Mesendoderm (in vitro differentiated cells): ENCODE data around the gene TMEM8B.
A peak's percentile ranks its signal among the peaks of the same experiment; 100 is the strongest.

Experiments
- DNase-seq: peaks from one replicate; pipeline ENCODE4 v3.0.0; 2013
- H2AK5ac ChIP-seq: 2 replicates; pipeline ENCODE4 v1.6.1; 2013; ENCODE audit warnings: low read length, inconsistent platforms
- H2BK120ac ChIP-seq: 2 replicates; pipeline ENCODE4 v1.6.1; 2013; ENCODE audit warnings: low read depth, mild to moderate bottlenecking, low read length, moderate library complexity, mixed read lengths
- H2BK15ac ChIP-seq: replicated peaks from 2 replicates; pipeline ENCODE4 v1.6.1; 2013; ENCODE audit warnings: low read depth, mild to moderate bottlenecking, moderate library complexity
- H2BK5ac ChIP-seq: 2 replicates; pipeline ENCODE4 v1.6.1; 2013; ENCODE audit warnings: low read length, inconsistent platforms
- H3K18ac ChIP-seq: 2 replicates; pipeline ENCODE4 v1.6.1; 2013; ENCODE audit warnings: mild to moderate bottlenecking, low read length, mixed read lengths
- H3K23ac ChIP-seq: one replicate; pipeline ENCODE4 v1.6.1; 2013; ENCODE audit warnings: low read length
- H3K27ac ChIP-seq: 2 replicates; pipeline ENCODE4 v1.5.1; 2013; ENCODE audit warnings: low read depth, mild to moderate bottlenecking, inconsistent platforms, low read length, moderate library complexity
- H3K27me3 ChIP-seq: 2 replicates; pipeline ENCODE4 v1.6.1; 2013; ENCODE audit warnings: low read length, control low read depth, mild to moderate bottlenecking, inconsistent platforms; ENCODE audit not compliant: insufficient read depth, poor library complexity
- H3K36me3 ChIP-seq: 2 replicates; pipeline ENCODE4 v1.6.1; 2013; ENCODE audit warnings: low read length, inconsistent platforms; ENCODE audit not compliant: control insufficient read depth, insufficient read depth
- H3K4ac ChIP-seq: one replicate; pipeline ENCODE4 v1.6.1; 2013; ENCODE audit warnings: low read depth, mild to moderate bottlenecking, low read length, moderate library complexity
- H3K4me1 ChIP-seq: 2 replicates; pipeline ENCODE4 v1.6.1; 2013; ENCODE audit warnings: low read depth, low read length, inconsistent platforms; ENCODE audit not compliant: control insufficient read depth
- H3K4me2 ChIP-seq: 2 replicates; pipeline ENCODE4 v1.6.1; 2013; ENCODE audit warnings: low read length
- H3K4me3 ChIP-seq: 2 replicates; pipeline ENCODE4 v1.5.1; 2013; ENCODE audit warnings: mild to moderate bottlenecking, low read length
- H3K56ac ChIP-seq: one replicate; pipeline ENCODE4 v1.6.1; 2013; ENCODE audit warnings: low read length
- H3K79me1 ChIP-seq: 2 replicates; pipeline ENCODE4 v1.6.1; 2013; ENCODE audit warnings: low read length, inconsistent platforms
- H3K79me2 ChIP-seq: 2 replicates; pipeline ENCODE4 v1.6.1; 2013; ENCODE audit warnings: mild to moderate bottlenecking, low read length; ENCODE audit not compliant: control insufficient read depth, insufficient read depth
- H3K9ac ChIP-seq: 2 replicates; pipeline ENCODE4 v1.6.1; 2013; ENCODE audit warnings: low read length, inconsistent platforms
- H4K5ac ChIP-seq: one replicate; pipeline ENCODE4 v1.6.1; 2013; ENCODE audit warnings: low read length
- H4K8ac ChIP-seq: one replicate; pipeline ENCODE4 v1.6.1; 2013; ENCODE audit warnings: low read depth, mild to moderate bottlenecking, control low read depth, low read length, moderate library complexity
- WGBS: extraction: QIAGEN DNeasy Blood & Tissue Kit; methylation state at CpG from one replicate; pipeline ENCODE4 v1.1.7; 2013; ENCODE audit warnings: low lambda C conversion rate, missing lambda C conversion rate; ENCODE audit not compliant: insufficient coverage; ENCODE audit errors: extremely low coverage; 5-methylcytosine and 5-hydroxymethylcytosine counted together

TMEM8B gene

DNA sequence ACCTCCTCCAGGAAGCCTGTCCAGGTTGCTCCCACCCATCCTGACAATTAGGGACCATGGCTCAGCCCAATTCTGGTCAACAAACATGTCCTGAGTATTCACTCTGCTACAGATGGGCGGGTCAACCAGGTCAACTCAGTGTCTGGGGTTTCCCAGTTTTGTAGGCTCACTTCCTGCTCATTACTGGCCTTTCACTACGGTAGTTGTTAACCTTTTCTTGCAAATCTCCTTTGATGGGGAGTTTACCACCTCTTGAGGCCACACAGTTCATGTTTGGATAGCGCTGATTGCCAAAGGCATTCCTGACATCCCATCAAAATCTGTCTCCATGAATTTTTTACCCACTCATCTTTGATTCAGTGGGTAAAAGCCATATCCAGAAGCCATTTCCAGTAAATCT, 13.8 kb downstream of the TMEM8B start:
- no CpG with 5 or more reads among the region's 3 CpGs for WGBS

DNA sequence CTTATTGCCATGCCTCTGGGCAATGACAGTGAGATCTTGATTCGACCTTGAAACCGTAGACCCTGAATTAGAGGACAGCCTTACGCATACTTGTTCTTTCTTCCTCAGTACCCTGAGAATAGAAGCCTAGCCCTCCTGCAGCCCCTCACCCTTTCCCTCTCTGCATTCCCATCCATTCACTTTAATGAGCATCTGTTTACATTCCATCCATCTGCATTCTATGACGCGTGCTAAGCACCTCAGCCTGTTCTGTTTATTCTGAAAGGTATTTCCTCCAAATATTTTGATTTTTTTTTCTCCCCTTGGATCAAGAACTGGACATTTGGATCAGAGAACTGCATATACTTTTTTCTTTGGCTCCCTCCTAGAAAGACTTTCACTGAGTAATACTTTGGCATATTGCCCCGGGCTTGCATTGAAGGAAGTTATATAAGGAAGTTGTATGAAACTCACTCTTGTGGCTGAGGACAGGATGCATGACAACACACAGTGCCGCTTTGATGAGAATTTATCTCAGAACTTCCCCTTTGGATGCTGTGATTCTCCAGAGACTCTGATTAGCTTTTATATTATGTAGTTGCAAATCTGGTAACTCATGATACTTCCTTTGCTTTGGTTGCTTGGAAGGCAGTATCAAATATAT, 15.7 kb downstream of the TMEM8B start:
- peak; percentile 14 for DNase-seq
- WGBS = no CpG with 5 or more reads among the region's 7 CpGs

More for the DNA sequence above, 13.8 kb downstream of the TMEM8B start:
- no peak overlapping the region for H3K4ac ChIP-seq
- no peak for DNase-seq
- no peaks in the 10 kb centered on the region for H3K79me2 ChIP-seq
- H3K27ac ChIP-seq = no peak overlapping the region
- H3K36me3 ChIP-seq = no peaks in the 10 kb centered on the region
- no peak overlapping the region for H2BK120ac ChIP-seq
- no peaks in the 10 kb centered on the region for H3K79me1 ChIP-seq
- no peaks in the 10 kb centered on the region for H3K27me3 ChIP-seq
- no peak overlapping the region for H2BK15ac ChIP-seq
- H4K8ac ChIP-seq = no peak overlapping the region
- H3K4me3 ChIP-seq = no peak overlapping the region
- no peak overlapping the region for H4K5ac ChIP-seq
- H3K9ac ChIP-seq = no peak overlapping the region
- H3K23ac ChIP-seq = no peak overlapping the region
- H2AK5ac ChIP-seq = no peak overlapping the region
- no peak overlapping the region for H2BK5ac ChIP-seq
- H3K56ac ChIP-seq = no peak overlapping the region
- H3K4me2 ChIP-seq = no peak overlapping the region
- H3K18ac ChIP-seq = no peak overlapping the region
- peaks cover 4% of the 10 kb centered on the region for H3K4me1 ChIP-seq

DNA sequence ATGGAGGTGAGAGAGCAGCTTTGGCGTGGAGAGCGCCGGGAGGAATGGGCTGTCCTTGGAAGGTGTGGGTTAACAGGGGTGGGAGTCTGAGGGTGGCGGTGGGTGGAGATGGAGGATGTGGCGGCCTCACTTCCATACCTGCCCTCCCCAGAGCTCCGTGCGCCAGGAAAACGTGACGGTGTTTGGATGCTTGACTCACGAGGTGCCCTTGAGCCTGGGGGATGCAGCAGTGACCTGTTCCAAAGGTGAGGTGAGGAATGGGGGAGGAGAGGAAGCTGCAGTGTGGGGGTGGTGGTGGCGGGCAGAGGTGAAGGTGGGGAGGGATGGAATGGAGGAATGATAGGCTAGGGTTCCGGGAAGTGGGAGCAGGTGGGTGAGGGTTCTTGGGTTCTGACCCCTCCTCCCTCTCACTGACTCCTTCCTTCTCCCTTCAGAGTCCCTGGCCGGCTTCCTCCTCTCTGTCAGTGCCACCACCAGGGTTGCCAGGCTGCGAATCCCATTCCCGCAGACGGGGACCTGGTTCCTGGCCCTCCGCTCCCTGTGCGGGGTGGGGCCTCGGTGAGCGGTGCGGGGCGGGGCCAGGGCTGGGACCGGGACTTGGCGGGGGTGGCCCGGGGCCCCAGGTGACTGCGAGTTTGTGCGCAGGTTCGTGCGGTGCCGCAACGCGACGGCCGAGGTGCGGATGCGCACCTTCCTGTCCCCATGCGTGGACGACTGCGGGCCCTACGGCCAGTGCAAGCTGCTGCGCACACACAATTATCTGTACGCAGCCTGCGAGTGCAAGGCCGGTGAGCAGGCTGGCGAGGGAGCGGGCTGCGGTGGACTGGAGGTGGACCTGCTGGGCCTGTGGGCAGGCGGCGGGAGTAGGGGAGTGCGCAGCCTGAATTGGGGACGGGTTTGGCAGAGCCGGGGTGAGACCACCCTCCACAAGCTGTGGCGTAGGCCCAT, 17.1 kb downstream of the TMEM8B start:
- Histone ChIP-seq H4K5ac (no peak overlapping the region), H3K4me1 (peaks cover 4% of the 10 kb centered on the region), H2BK120ac (no peak overlapping the region), H3K4me3 (peak overlapping the region; percentile 53), H3K56ac (peak overlapping the region; percentile 86), H3K79me1 (no peaks in the 10 kb centered on the region), H2AK5ac (no peak overlapping the region), H3K27ac (no peak overlapping the region), H4K8ac (no peak overlapping the region), H3K36me3 (no peaks in the 10 kb centered on the region), H2BK15ac (no peak overlapping the region), H3K4ac (no peak overlapping the region), H3K23ac (no peak overlapping the region), H3K9ac (peak overlapping the region; percentile 61), H3K18ac (no peak overlapping the region), H2BK5ac (no peak overlapping the region), H3K79me2 (no peaks in the 10 kb centered on the region), H3K27me3 (no peaks in the 10 kb centered on the region), H3K4me2 (peak overlapping the region; percentile 94)
- no CpG with 5 or more reads among the region's 53 CpGs for WGBS
- peak; percentile 59 for DNase-seq

More for the DNA sequence above, 15.7 kb downstream of the TMEM8B start:
- Histone ChIP-seq H3K27ac (no peak overlapping the region), H3K56ac (no peak overlapping the region), H4K8ac (no peak overlapping the region), H4K5ac (no peak overlapping the region), H3K18ac (no peak overlapping the region), H3K4me2 (no peak overlapping the region), H2BK15ac (no peak overlapping the region), H3K4me1 (peaks cover 4% of the 10 kb centered on the region), H3K36me3 (no peaks in the 10 kb centered on the region), H2AK5ac (no peak overlapping the region), H2BK120ac (no peak overlapping the region), H3K9ac (no peak overlapping the region), H3K4ac (no peak overlapping the region), H3K27me3 (no peaks in the 10 kb centered on the region), H3K79me1 (no peaks in the 10 kb centered on the region), H3K23ac (no peak overlapping the region), H2BK5ac (no peak overlapping the region), H3K4me3 (no peak overlapping the region), H3K79me2 (no peaks in the 10 kb centered on the region)

DNA sequence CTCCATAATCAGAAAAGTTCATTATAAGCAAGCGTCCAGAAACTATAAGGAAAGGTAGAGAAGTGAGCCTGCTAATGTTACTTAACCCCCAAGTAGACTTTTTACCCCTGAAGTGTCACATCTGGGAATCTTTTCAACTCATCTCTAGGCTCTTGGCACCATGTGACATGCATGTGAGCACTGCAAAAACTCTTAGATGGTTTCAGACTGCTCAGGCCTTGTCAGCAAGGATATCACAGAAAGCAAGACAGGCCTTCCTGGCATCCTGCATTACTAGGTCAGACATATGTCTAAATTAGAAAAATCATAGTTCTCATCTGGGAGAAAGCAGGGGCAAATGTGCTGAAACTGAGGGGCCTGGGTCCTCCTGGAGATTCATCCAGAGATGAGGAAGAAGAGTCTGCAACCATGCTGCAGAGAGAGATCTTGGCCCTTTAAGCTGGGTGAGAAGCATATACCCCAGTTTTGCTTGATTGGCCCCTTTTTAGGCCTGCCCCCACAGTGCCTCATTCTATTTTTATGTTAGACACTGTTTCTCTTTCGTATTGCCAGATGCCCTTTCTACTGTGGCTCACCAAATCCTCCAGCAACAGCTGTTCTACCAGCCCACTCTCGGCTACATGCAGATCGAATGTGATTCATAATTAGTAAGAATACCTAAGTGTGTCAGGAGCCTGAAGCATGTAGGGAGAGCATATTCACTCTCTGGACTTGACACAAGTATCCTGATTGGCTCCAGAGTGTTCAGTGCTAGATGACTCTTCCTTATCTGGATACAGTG, 19.0 kb downstream of the TMEM8B start:
- peaks cover 4% of the 10 kb centered on the region for H3K4me1 ChIP-seq
- no CpG with 5 or more reads among the region's 4 CpGs for WGBS
- H3K79me1 ChIP-seq = no peaks in the 10 kb centered on the region
- H3K23ac ChIP-seq = no peak overlapping the region
- no peak overlapping the region for H3K4ac ChIP-seq
- no peaks in the 10 kb centered on the region for H3K36me3 ChIP-seq
- H4K8ac ChIP-seq = no peak overlapping the region
- no peak overlapping the region for H2BK15ac ChIP-seq
- no peak overlapping the region for H3K9ac ChIP-seq
- H3K27ac ChIP-seq = no peak overlapping the region
- no peak overlapping the region for H2AK5ac ChIP-seq
- no peak overlapping the region for H2BK120ac ChIP-seq
- no peaks in the 10 kb centered on the region for H3K79me2 ChIP-seq
- no peak for DNase-seq
- no peak overlapping the region for H3K56ac ChIP-seq
- H3K4me2 ChIP-seq = no peak overlapping the region
- no peak overlapping the region for H4K5ac ChIP-seq
- H3K27me3 ChIP-seq = no peaks in the 10 kb centered on the region
- no peak overlapping the region for H3K18ac ChIP-seq
- no peak overlapping the region for H2BK5ac ChIP-seq
- no peak overlapping the region for H3K4me3 ChIP-seq

DNA sequence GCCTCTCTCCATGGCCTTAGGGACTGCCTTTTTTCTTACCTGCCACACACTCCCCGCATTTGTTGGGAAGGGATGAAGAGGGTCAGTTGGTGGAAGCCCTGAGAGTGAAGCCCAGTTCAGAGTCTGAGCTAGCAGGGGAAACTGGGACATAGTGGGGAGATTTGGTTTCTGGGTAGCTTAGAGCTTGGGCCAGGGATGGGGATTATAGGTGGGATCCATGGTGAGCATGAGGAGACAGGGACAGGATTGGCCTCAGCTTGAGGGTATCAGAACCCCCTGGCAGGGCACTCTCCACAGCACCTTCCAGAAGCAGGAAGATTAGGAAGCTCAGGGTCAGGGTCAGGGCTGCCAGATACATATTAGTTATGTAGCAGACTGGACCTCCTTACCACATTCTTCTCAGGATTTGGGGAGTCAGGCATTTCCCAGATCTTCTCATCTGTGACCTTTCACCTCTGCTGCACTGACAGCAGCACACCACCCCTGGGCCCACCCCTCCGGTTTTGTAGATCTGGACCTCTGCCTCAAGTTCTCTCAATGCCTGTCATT, 23.3 kb downstream of the TMEM8B start:
- no peak for DNase-seq
- Histone ChIP-seq H2BK5ac (no peak overlapping the region), H3K4ac (no peak overlapping the region), H3K79me2 (no peaks in the 10 kb centered on the region), H3K27ac (no peak overlapping the region), H3K4me1 (no peaks in the 10 kb centered on the region), H3K4me2 (no peak overlapping the region), H3K23ac (no peak overlapping the region), H4K5ac (no peak overlapping the region), H4K8ac (no peak overlapping the region), H3K79me1 (no peaks in the 10 kb centered on the region), H3K9ac (no peak overlapping the region), H2BK15ac (no peak overlapping the region), H3K4me3 (no peak overlapping the region), H3K27me3 (no peaks in the 10 kb centered on the region), H2AK5ac (no peak overlapping the region), H3K18ac (no peak overlapping the region), H3K36me3 (no peaks in the 10 kb centered on the region), H3K56ac (no peak overlapping the region), H2BK120ac (no peak overlapping the region)
- WGBS = no CpG with 5 or more reads among the region's 2 CpGs
